Measurements from ENCODE around the gene GAPVD1.

- TF ChIP-seq POLR2A (IDR thresholded peaks at IDR 0.05) (no peak), CTCF (IDR thresholded peaks at IDR 0.05) (no peak)
Measured at GRCh38 chr9:125399165-125399564, 137.5 kb downstream of the GAPVD1 start.
